Suprapubic skin (tissue), 4 donors: ENCODE data around the gene SLC35E4. TPM values are rescaled to one million over a fixed set of nuclear protein-coding genes. Genes with fewer than 3 reads are reported as not detected.

Source experiments
- DNase-seq, 2 donors: peaks; one replicate each; pipeline ENCODE4 v3.0.0-alpha.2; 2019; ENCODE audit warnings: low spot score in 2 of 2
- H3K27ac ChIP-seq: fragments of 200-600 bp; sonication (generic); one replicate; pipeline ENCODE4 v1.5.1; 2019
- H3K27me3 ChIP-seq: fragments of 200-600 bp; sonication (generic); one replicate; pipeline ENCODE4 v1.5.1; 2019
- H3K36me3 ChIP-seq: fragments of 200-600 bp; sonication (generic); one replicate; pipeline ENCODE4 v1.5.1; 2019
- H3K4me1 ChIP-seq: fragments of 200-600 bp; sonication (generic); one replicate; pipeline ENCODE4 v1.5.1; 2019
- H3K4me3 ChIP-seq: fragments of 200-600 bp; sonication (generic); one replicate; pipeline ENCODE4 v1.5.1; 2019; ENCODE audit warnings: mild to moderate bottlenecking
- H3K9me3 ChIP-seq: fragments of 200-600 bp; sonication (generic); one replicate; pipeline ENCODE4 v1.5.1; 2019
- CTCF ChIP-seq, 2 donors: fragments of 200-600 bp in 1 of 2; fragments of 450-650 bp in 1 of 2; sonication (generic) in 1 of 2; IDR thresholded peaks; one replicate each; pipeline ENCODE4 v1.5.1; 2016 to 2019; ENCODE audit warnings: antibody characterized with exemption in 2 of 2, mild to moderate bottlenecking in 1 of 2, moderate library complexity in 1 of 2
- EP300 ChIP-seq: sonication (generic); formaldehyde crosslinking; IDR thresholded peaks from one replicate; pipeline ENCODE4 v1.6.1; 2017; ENCODE audit warnings: antibody characterized with exemption
- POLR2A ChIP-seq, 2 donors: fragments of 450-650 bp; IDR thresholded peaks; one replicate each; pipeline ENCODE4 v1.6.1; 2017; ENCODE audit warnings: antibody characterized with exemption in 2 of 2, mild to moderate bottlenecking in 2 of 2, moderate library complexity in 2 of 2
- POLR2AphosphoS5 ChIP-seq, 3 donors: sonication (generic); formaldehyde crosslinking; IDR thresholded peaks; one replicate each; pipeline ENCODE4 v1.6.1; 2017; ENCODE audit warnings: antibody characterized with exemption in 3 of 3
- WGBS: methylation state at CpG from one replicate; pipeline ENCODE4 v1.1.5; 2018; 5-methylcytosine and 5-hydroxymethylcytosine counted together
- total RNA-seq, 4 donors: library from RNA; depleted of rRNA; stranded (reverse); fragments of >200 nt; gene quantifications; one replicate each; pipeline ENCODE4 v1.1.0, GENCODE V29; 2016

The SLC35E4 gene
- total RNA-seq, 4 donors from 2014 or later = 17.0 to 20.3 (median 18.8) TPM

DNA sequence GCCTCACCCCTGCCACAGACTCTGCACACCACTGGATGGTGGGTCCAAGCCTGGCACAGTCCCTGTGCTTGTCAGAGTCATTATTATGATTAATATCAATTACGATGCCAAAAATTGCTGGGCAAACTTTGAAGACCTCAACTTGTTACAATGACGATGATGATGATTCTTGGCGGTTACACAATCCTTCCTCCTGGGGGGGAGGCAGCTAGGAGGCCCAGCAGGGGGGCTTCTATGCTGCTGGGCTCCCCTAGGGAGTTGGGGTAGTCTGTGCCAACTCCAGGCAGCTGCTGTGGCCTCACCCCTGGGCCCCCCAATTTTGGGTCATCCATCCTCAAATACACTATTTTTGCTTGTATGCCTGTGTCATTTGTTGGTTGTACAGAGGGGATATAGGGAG is 12.0 kb downstream of the SLC35E4 start:
- TF ChIP-seq POLR2AphosphoS5 (IDR thresholded peaks at IDR 0.05) (no peak), POLR2A (IDR thresholded peaks at IDR 0.05) (no peak), CTCF (IDR thresholded peaks at IDR 0.05) (no peak)
- no peak for DNase-seq
- 78% methylated on average over 2 of the region's 3 CpGs for WGBS
- no peak overlapping the region for H3K4me3 ChIP-seq
- H3K27me3 ChIP-seq = no peaks in the 10 kb centered on the region
- no peak overlapping the region for H3K27ac ChIP-seq
- H3K9me3 ChIP-seq = no peaks in the 10 kb centered on the region
- peaks cover 7% of the 10 kb centered on the region for H3K4me1 ChIP-seq
- no peaks in the 10 kb centered on the region for H3K36me3 ChIP-seq

GRCh38 chr22:30648825-30649224 is 13.2 kb downstream of the SLC35E4 start:
- H3K9me3 ChIP-seq = no peaks in the 10 kb centered on the region
- no peak overlapping the region for H3K27ac ChIP-seq
- H3K27me3 ChIP-seq = no peaks in the 10 kb centered on the region
- no peak for DNase-seq
- WGBS = 76% methylated on average over 3 of the region's 3 CpGs
- H3K4me3 ChIP-seq = no peak overlapping the region
- no peaks in the 10 kb centered on the region for H3K36me3 ChIP-seq
- H3K4me1 ChIP-seq = peaks cover 7% of the 10 kb centered on the region
- TF ChIP-seq CTCF (IDR thresholded peaks at IDR 0.05) (no peak), POLR2A (IDR thresholded peaks at IDR 0.05) (no peak), EP300 (no peak), POLR2AphosphoS5 (IDR thresholded peaks at IDR 0.05) (no peak)

- 19% methylated on average over 4 of the region's 7 CpGs for WGBS
- Histone ChIP-seq H3K36me3 (peaks cover 4% of the 10 kb centered on the region), H3K9me3 (no peaks in the 10 kb centered on the region), H3K4me1 (peaks cover 7% of the 10 kb centered on the region), H3K4me3 (no peak overlapping the region), H3K27ac (no peak overlapping the region), H3K27me3 (no peaks in the 10 kb centered on the region)
- peak in 1 of 2 donors; percentile 71 for DNase-seq
- TF ChIP-seq POLR2AphosphoS5 (IDR thresholded peaks at IDR 0.05) = no peak
- TF ChIP-seq CTCF (IDR thresholded peaks at IDR 0.05) = no peak
- TF ChIP-seq EP300 = no peak
- no peak for TF ChIP-seq POLR2A (IDR thresholded peaks at IDR 0.05)
These were observed 13.9 kb downstream of the SLC35E4 start for GRCh38 chr22:30649430-30650007.

- WGBS = 41% methylated on average over 5 of the region's 5 CpGs
- TF ChIP-seq EP300 = no peak
- no peak for TF ChIP-seq POLR2AphosphoS5 (IDR thresholded peaks at IDR 0.05)
- TF ChIP-seq POLR2A (IDR thresholded peaks at IDR 0.05) = no peak
- no peak for TF ChIP-seq CTCF (IDR thresholded peaks at IDR 0.05)
- no peak for DNase-seq
- peaks cover 7% of the 10 kb centered on the region for H3K4me1 ChIP-seq
- no peak overlapping the region for H3K27ac ChIP-seq
- no peak overlapping the region for H3K4me3 ChIP-seq
- no peaks in the 10 kb centered on the region for H3K9me3 ChIP-seq
- peaks cover 4% of the 10 kb centered on the region for H3K36me3 ChIP-seq
- H3K27me3 ChIP-seq = no peaks in the 10 kb centered on the region
These were observed 15.0 kb downstream of the SLC35E4 start for GRCh38 chr22:30650508-30651116.

DNA sequence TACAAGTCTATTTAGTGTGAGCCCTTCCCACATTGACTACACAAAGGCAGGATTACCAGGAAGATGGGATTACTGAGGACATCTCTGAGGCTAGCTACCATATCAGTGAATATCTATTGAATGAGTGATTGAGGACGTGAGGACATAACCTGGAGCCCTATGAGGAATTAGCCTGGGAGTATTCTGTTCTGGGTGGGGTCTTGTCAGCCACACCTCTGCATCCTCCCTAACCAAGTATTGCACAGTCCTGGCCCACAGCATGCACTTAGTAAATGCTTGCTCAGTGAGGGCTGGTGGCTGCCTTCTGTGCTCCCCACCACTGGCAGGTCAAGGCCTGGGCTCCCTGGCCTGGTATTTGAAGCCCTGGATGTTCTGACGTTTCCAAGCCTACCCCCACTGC is 17.3 kb downstream of the SLC35E4 start:
- DNase-seq = no peak
- no peak for TF ChIP-seq POLR2A (IDR thresholded peaks at IDR 0.05)
- no peak for TF ChIP-seq EP300
- TF ChIP-seq POLR2AphosphoS5 (IDR thresholded peaks at IDR 0.05) = no peak
- no peak for TF ChIP-seq CTCF (IDR thresholded peaks at IDR 0.05)
- Histone ChIP-seq H3K36me3 (peaks cover 4% of the 10 kb centered on the region), H3K27ac (no peak overlapping the region), H3K9me3 (no peaks in the 10 kb centered on the region), H3K27me3 (no peaks in the 10 kb centered on the region), H3K4me3 (no peak overlapping the region), H3K4me1 (peaks cover 7% of the 10 kb centered on the region)
- WGBS = 84% methylated on average over 2 of the region's 2 CpGs
